Loucy (cell line): ENCODE results near the gene FRMD1.

Source experiments
- CTCF ChIP-seq: fragments of 200-600 bp; sonication (generic); conservative IDR thresholded peaks from 2 replicates; pipeline ENCODE4 v1.5.1; 2014; ENCODE audit warnings: mild to moderate bottlenecking, antibody characterized with exemption, low read length
- EZH2phosphoT487 ChIP-seq: fragments of 200-600 bp; IDR thresholded peaks from 2 replicates; pipeline ENCODE4 v1.6.1; 2018; ENCODE audit warnings: antibody characterized with exemption, mild to moderate bottlenecking, moderate library complexity, borderline replicate concordance

GRCh38 chr6:168122011-168122410 lies 43.0 kb upstream of the FRMD1 start:
- TF ChIP-seq CTCF (no peak), EZH2phosphoT487 (no peak)
